Left colon (tissue), 2 donors: ENCODE results near the gene KRT6C. TPM values are rescaled to one million over a fixed set of nuclear protein-coding genes. Genes with fewer than 3 reads are reported as not detected.
A peak's percentile ranks its signal among the peaks of the same experiment; 100 is the strongest.
"Not testable (repeated sequence)": the region's sequence is repeated elsewhere in the genome, so short reads cannot be mapped to it uniquely, and the experiment has no call there.

Experiments used
- ATAC-seq: fragments of 200-7000 bp; cut with Tn5 transposase; one replicate; pipeline ENCODE4 v1.9.1; 2020; ENCODE audit warnings: mild to moderate bottlenecking, moderate library complexity
- DNase-seq, 2 donors: peaks; one replicate each; pipeline ENCODE4 v3.0.0-alpha.2; 2020
- intact Hi-C, 2 donors: fragments of 100-400 bp; cut with DNase I in 1 of 2; cut with micrococcal nuclease in 1 of 2; formaldehyde crosslinking; loops; one replicate each; pipeline versions ENCODE4 v1.11.2 to v1.14.0; 2022; cut with DNase I, micrococcal nuclease
- total RNA-seq, 2 donors: library from RNA; stranded (reverse); fragmentation: NEBNext Ultra II Directional; extraction: Animal tissue kit (Norgen Biotek cat#: 25700); gene quantifications; one replicate each; pipeline ENCODE4 v1.2.1, GENCODE V29; 2021
- donor health status: DM: no; HTN: no; CAD: no.
- donor health status: DM: yes; HTN: yes; CAD: no.

The KRT6C gene
- total RNA-seq, 2 donors from 2014 or later = not detected

- intact Hi-C loops = no loop called here
- ATAC-seq = no peak
These were observed 6.5 kb upstream of the KRT6C start for GRCh38 chr12:52480073-52480472.

DNA sequence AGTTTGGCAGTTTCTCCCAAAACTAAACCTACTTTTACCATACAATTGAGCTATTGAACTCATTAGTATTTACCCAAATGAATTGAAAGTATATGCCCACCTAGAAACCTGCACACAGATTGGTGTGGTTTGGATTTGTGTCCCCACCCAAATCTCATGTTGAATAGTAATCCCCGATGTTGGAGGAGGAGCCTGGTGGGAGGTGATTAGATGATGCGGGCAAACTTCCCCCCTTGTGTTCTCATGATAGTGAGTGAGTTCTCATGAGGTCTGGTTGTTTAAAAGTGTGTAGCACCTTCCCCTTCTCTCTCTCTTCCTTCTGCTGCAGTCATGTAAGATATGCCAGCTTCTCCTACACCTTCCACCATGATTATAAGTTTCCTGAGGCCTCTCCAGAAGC lies 4.0 kb upstream of the KRT6C start:
- no peak for ATAC-seq
- intact Hi-C loops = no loop called here
- no peak for DNase-seq

More at GRCh38 chr12:52480073-52480472, 6.5 kb upstream of the KRT6C start:
- DNase-seq = no peak

DNA sequence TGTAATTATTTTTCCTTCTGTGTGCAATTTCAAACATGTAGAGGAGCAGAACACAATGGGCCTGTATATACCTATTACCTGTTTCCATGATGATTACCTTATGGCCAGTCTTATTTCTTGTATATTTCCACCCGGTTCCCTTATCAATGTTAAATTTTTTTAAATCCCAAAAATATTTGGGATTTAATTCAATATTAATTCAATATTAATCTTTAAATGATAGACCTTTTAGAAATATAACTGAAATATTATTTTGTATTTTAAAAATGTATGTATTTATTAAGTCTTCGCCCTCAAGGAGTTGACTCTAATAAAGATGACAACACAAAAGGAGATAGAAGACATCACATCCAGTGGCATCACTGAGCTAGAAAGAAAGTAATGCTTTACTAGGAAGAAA lies 607 bp upstream of the KRT6C start:
- DNase-seq (no peak), ATAC-seq (no peak)
- intact Hi-C loops = no loop called here

DNA sequence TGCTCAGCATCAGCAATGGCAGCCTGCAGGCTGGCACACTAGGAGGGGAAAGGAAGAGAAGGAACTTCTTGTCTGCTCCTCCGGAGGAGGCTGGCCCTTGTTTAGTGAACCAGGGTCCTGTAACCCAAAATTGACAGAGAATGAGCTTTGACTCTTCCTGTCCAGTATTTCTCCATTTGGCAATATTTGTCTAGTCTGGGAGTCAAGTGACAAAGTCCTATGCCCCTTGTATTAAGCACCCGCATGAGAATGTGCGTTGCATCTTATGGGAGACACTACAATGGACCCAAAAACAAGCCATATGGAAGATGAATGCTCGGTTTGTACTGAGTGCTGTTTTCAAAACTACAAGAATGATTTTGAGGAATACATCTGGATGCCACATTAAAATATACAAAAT lies 3.8 kb downstream of the KRT6C start:
- no peak for ATAC-seq
- DNase-seq = no peak
- intact Hi-C loops = no loop called here

DNA sequence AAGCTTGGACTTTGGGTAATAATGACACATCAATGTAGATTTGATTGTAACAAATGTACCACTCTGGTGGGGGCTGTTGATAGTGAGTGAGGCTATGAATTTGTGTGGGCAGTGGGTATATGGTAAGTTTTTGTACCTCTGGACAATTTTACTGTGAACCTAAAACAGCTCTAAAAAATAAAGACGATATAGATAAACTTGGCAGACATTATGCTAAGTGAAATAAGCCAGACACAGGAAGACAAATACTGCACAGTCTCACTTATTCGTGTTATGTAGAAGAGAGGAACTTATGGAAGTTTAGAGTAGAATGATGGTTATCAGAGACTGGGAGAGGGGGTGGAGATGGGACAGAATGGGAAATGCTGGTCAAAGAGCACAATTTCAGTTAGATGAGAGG lies 8.7 kb downstream of the KRT6C start:
- no peak for ATAC-seq
- DNase-seq = no peak
- intact Hi-C loops = no loop called here

DNA sequence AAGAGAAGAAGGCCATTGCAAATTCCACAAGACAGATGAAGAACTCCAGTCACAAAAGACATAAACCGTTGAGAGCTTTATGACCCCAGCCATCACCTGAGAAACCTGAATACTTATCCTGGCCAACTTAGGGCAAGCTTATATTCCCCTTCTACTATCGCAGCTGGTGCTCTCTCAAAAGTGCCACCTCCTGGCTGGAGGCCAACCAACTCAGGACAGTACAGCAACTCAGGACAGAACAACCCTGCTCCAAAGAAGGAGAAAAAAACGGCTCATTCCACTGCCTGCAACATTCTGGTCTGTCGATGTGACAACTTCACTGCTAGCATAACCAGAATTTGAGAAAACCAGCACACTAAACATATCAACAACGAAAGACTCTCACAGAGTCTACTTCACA lies 11.9 kb downstream of the KRT6C start:
- DNase-seq = peak in 1 of 2 donors; percentile 29
- ATAC-seq = no peak
- intact Hi-C loops = no loop called here

- ATAC-seq (no peak), DNase-seq (no peak)
- intact Hi-C loops = no loop called here
These were observed 14.7 kb downstream of the KRT6C start for GRCh38 chr12:52458861-52459260.

DNA sequence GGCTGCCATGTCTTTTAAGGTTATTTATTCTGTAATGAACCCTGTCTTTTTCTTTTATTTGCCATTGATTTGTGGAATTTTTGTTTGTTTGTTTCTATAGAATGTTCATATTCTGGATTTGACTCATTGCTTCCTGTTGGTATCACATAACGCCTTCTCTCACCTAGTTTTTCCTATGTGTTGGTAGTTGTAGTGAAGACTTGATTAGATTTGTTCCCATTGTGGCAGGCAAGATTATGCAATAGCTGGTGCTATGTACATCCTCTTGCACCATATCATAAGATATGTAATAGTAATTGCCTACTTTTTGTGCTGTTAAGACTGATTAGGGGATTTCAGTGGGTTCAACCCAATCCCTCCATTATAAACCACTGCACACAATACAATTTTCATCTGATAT lies 17.8 kb downstream of the KRT6C start:
- intact Hi-C loops = no loop called here
- ATAC-seq (no peak), DNase-seq (no peak)

- DNase-seq = no peak
- intact Hi-C loops = no loop called here
- peak; percentile 97 for ATAC-seq
These were observed 19.0 kb downstream of the KRT6C start for GRCh38 chr12:52454411-52455201.

GRCh38 chr12:52452101-52452500 lies 21.5 kb downstream of the KRT6C start, which contains the start of gene KRT6B:
KRT6B (minus strand) TSS chr12:52452146; CDS start chr12:52452078, 68 bp downstream.
- DNase-seq = no peak
- intact Hi-C loops = no loop called here
- peak; percentile 63 for ATAC-seq

GRCh38 chr12:52448228-52448627 lies 25.4 kb downstream of the KRT6C start:
- no peak for ATAC-seq
- no peak for DNase-seq
- intact Hi-C loops = no loop called here

- ATAC-seq, DNase-seq, intact Hi-C loops: not testable (repeated sequence)
These were observed 26.4 kb downstream of the KRT6C start for GRCh38 chr12:52447196-52447595.

DNA sequence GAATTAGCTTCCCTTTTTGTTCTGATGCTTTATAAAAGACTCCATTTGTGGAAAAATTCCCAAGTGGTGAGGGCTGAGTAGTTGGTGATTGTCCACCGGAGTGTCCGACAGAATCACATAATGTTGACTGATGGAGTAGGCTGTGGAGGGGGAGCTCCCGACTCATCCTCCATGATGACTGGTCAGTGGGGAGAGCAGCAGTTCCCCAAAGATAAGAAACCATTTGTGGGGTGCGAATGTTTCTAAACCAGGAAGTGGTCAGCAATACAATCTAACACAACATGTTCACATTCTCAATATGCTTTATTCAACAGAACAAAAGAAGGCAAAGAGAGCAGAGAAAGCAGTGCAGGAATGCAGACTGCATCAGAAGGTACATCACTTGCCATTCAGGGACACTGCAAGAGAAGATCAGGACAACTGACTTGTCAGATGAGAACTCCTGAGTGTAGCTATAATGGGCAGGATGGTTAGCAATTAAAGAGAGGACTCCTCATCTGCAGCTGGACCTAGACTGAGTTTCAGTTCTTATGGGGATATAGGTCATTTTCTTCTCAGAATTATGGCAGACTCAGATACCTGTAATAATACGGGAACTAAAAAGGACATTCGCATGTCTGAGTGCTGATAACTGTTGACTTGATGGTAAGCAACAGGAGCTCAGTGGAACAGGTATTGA lies 27.1 kb downstream of the KRT6C start:
- DNase-seq = no peak
- ATAC-seq = no peak
- intact Hi-C loops = no loop called here

DNA sequence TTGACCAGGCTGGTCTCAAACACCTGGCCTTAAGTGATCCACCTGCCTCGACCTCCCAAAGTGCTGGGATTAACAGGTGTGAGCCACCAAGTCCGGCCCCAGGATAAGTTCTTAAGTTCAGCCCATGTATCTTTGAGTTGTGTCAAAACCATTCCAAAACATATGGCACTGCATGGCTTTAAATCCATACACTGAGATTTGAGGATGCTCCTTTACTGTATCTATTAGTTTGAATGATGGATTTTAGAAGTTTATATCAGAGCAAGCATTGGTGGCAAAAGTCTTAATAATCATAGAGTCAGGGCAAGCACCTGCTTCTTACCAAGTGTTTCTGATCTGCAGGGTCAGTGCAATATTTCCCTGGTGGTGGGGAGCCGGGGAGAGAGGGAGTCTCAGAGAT lies 27.7 kb downstream of the KRT6C start:
- no peak for ATAC-seq
- intact Hi-C loops = no loop called here
- no peak for DNase-seq

- intact Hi-C loops = no loop called here
- ATAC-seq = no peak
- no peak for DNase-seq
These were observed 28.7 kb downstream of the KRT6C start for GRCh38 chr12:52444647-52445595.

- intact Hi-C loops = no loop called here
- ATAC-seq = no peak
- DNase-seq = no peak
These were observed 29.6 kb downstream of the KRT6C start for GRCh38 chr12:52443966-52444365.

GRCh38 chr12:52442600-52443061 lies 31.0 kb downstream of the KRT6C start:
- ATAC-seq = no peak
- intact Hi-C loops = no loop called here

GRCh38 chr12:52441320-52441911 lies 32.2 kb downstream of the KRT6C start:
- DNase-seq = no peak
- ATAC-seq = no peak
- intact Hi-C loops = no loop called here

More at GRCh38 chr12:52442600-52443061, 31.0 kb downstream of the KRT6C start:
- no peak for DNase-seq

DNA sequence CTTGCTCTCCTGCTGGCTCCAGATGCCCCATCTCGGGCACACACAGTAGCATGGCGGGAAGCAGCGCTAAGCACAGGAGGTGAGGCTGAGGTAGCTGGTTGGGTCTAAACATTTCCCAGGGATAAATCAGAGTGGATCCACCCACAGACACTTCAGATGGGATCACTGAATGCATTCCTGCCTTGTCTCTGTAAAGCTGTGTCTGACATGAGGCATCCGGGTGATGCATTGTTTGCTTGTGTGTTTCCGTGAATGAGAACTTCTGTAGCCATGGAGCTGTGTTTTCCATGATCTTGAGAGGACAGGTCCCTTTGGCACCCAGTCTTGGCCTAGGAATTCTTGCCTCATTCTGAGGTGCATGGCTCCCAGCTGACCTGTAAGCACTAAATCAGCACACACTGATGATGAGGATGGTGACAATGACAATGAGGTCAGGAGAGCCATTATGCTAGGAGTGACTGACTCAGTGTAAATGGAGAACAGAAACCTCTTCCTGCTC lies 32.7 kb downstream of the KRT6C start:
- no peak for DNase-seq
- ATAC-seq = no peak
- intact Hi-C loops = no loop called here
